Daoy (cell line): ENCODE measurements around the gene HNRNPAB. TPM values are rescaled to one million over a fixed set of nuclear protein-coding genes. Genes with fewer than 3 reads are reported as not detected.
"Not testable (repeated sequence)": the region's sequence is repeated elsewhere in the genome, so short reads cannot be mapped to it uniquely, and the experiment has no call there.

Experiments
- DNase-seq: peaks from one replicate; pipeline ENCODE4 v3.0.0-alpha.2; 2015; ENCODE audit warnings: low read depth
- total RNA-seq: library from RNA; depleted of rRNA; stranded (reverse); fragments of >200 nt; shearing (Covaris generic); gene quantifications from 2 replicates; pipeline ENCODE4 v1.2.3, GENCODE V29; 2014

Gene HNRNPAB
- total RNA-seq, 1 experiment from 2014 or later: 152 TPM

DNA sequence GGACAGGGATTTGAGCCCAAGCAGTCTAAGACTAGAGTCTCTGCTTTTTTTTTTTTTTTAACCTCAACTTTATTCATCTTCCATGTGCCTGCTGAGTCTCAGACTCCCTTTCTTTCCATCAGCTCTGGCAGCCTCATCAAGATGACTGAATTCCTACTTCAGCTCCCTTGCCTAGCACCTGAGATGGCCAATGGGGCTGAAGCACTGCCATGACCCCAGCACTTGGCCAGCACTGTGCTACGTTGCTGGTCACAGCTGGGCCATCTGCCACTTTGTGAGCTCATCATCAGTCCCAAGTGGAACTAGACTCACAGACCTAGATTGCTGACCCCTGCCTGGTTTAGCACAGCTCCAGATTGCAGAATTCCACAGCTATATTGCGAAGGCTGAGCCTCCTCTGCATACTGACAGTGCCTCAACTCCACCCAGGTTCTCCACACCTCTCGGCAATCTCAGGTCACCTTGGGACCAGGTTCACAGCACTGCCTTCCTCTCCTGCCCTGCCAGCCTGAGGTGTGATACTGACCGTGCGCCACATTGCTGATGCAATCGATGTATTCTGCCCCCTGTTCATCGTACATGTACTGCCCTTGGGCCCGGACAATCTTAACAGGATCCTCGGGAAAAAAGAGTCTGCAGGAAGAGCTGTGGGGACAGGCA lies 26.7 kb downstream of the HNRNPAB start:
- no peak for DNase-seq

- DNase-seq: no peak
These were observed 27.3 kb downstream of the HNRNPAB start for GRCh38 chr5:178231539-178232123.

DNA sequence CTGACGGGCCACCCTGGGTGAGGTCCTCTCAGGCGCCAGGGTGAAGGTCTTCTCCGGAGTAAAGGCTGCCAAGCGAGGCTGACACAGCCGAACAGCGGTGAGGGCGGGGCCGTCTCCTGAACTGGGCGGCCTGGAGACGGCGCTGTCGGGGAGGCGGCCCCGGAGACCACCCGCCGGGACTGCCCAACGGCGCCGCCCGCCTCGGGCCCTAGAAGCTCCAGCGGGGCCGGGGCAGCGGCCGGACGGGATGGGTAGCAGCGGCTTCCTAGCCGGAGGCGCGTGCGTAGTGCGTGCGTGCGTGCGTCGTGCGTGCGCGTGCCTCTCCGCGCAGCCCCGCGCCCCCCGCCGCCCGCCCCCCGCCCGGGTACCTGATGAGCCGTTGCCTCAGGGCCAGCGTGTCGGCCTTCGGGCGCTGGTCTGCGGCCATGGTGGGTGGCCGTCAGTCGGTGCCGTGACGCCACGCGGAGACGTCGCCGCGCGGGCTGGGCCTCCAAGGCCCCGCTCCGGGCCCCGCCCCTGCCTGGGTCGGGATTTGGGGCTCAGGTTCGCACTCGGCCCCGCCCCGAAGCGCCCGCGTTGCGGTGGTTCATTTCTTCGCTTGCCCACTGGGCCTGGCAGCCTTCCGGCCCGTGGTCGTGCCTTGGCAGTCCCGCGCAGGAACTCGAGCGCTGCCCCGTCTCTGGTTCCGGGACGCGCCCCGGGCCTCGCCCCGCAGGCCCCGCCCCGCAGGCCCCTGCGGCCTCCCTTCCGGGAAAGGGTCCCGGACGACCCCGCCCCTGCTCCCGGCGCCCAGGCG lies 28.0 kb downstream of the HNRNPAB start, which contains the start of gene PHYKPL:
TSS of gene PHYKPL (minus strand) at position 679 of the 796 bp plus-strand sequence. CDS start at position 427, 252 bp downstream.
- DNase-seq: peak; percentile 82

- no peak for DNase-seq
These were observed 28.6 kb downstream of the HNRNPAB start for GRCh38 chr5:178232920-178233429.

- no peak for DNase-seq
These were observed 29.9 kb downstream of the HNRNPAB start for GRCh38 chr5:178234121-178234749.

GRCh38 chr5:178234750-178235587 lies 30.6 kb downstream of the HNRNPAB start:
- DNase-seq: peak; percentile 79

DNA sequence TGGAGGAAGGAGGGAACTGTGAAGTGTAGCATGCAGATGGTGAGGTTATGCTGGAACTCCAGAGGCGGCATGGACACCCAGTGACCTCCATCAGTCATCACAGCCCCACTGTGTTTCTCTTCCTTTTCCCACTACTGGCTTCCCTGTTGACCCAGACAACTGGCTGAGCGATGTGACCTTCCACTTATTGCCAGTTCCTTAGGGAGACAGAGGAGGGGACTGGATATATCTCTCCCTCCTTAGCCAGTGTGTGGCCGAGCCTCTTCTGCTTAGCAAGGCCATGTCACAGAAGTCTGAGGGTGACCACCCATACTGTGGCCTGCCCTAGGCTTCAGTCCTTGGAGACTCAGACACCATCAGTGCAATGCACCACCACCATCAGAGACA lies 31.2 kb downstream of the HNRNPAB start:
- DNase-seq: no peak

GRCh38 chr5:178236126-178236525 lies 31.8 kb downstream of the HNRNPAB start:
- no peak for DNase-seq

DNA sequence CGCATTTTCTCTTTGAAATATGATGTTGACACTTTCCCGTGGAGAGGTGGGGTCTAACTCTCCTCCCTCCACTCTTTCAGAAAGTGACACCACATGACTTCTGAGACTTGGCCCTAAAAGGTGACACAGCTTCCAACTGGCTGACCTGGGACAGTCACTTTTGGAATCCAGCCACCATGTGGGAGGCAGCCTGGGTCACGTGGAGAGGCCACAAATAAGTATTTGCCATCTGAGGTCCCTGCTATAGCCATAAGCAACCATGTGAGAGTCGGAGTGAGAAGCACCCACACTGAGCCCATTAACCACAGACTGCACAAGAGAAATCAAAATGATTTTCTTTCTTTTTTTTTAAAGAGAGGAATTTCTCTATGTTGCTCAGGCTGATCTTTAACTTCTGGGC lies 32.3 kb downstream of the HNRNPAB start:
- DNase-seq: peak; percentile 44

DNA sequence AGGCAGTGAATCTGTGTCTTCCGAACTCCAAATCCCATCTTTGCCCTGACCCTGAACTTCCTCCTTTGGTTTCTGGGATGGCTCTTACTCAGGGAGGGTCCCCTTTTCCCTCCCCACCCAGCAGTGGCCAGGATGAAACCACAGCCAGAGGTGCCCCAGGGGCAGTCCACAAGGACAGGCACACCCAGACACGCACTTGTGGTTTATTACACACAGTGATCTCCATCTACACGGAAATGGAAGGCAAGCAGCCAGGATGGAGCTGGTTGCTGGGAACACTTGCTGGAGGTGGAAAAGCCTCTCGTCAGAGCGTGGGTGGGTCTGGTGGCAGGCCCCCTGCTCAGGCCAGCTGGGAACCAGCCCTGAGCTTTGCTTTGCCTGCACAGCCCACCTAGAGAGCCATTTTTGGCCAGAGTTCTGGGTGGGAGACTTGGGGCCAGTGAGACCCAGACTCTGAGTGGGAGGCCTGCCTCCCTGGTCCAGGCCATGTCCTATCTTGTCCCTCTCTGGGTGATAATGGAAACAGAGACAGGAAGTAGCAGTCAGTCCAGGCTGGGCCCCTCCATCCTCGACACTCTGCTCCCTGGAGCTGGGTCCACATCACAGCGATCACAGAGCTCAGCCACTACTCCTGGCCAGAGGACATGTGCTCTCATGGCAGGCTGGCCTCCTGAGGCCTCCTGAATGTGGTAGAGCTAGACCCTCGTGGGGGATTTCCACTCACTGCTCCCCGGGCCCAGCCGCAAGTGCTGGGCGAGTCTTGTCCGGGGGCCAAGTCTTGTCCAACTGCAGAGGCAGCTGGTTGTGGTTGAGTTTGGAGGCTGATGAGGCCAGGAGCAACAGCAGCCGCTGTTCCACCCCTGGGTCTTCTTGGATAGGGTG lies 33.3 kb downstream of the HNRNPAB start:
- DNase-seq: peak; percentile 82

DNA sequence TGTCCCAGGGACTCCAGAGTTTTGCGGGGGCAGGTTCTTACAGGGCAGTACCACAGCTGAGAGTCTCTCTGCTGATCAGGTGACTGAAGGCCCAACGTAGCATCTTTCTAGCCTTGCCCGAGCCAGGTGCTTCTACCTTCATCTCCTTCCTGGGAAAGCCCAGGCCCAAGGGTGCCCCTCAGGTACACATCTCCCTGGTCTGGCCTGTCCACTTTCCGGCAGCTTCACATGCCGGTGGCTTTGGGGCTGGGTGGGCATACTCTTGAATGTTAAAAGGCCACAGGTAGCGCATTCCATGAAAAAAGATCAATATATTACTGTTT lies 33.9 kb downstream of the HNRNPAB start:
- no peak for DNase-seq

GRCh38 chr5:178238711-178239592 lies 34.6 kb downstream of the HNRNPAB start:
- no peak for DNase-seq

GRCh38 chr5:178239626-178240301 lies 35.4 kb downstream of the HNRNPAB start:
- not testable (repeated sequence) for DNase-seq

DNA sequence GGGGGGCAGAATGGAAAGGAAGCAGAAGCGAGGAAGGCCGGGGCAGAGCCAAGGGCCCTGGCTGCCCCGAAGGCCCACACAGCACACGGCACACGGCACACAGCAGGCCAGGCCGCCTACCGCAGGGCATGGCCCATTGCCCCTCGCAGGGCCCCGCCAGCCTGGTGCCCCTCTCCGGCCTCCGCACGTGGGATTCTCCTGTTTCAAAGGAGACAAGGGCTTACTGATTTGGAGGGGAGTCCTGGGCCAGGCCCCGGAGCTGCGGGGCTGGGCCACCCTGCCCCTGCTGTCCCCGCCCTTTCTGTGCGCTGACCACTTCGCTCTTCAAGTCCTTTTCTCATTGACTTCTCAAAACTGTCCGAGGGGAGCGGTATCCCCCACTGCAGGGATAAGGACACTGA lies 36.0 kb downstream of the HNRNPAB start:
- no peak for DNase-seq

- DNase-seq: no peak
These were observed 36.4 kb downstream of the HNRNPAB start for GRCh38 chr5:178240766-178241165.

- DNase-seq: no peak
These were observed 36.9 kb downstream of the HNRNPAB start for GRCh38 chr5:178241231-178241663.

DNA sequence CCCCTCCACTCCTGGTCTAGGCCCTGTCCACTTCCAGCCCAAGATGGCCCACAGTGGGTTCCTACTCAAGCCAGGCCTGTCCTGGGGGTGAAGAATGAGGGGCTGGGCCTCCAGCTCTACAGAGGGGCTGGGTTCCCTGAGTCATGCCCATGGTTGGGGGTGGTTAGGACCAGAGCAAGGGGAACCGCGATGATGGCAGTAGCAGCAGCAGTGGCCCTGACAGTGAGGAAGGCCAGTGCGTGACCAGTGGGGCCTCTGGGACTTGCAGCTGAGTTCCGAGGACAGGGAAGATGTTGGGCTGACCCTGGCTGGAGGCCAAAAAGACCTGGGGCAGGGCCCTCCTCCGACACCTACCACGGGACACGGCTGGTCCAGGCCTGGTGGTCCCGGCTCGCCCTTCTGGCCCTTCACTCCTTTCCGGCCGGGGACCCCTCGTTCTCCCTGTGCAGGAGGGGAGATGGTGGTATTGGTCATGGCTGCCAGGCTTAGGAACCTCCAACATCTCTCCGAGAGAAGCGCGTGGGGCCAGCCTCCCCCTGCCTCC lies 37.4 kb downstream of the HNRNPAB start:
- no peak for DNase-seq

DNA sequence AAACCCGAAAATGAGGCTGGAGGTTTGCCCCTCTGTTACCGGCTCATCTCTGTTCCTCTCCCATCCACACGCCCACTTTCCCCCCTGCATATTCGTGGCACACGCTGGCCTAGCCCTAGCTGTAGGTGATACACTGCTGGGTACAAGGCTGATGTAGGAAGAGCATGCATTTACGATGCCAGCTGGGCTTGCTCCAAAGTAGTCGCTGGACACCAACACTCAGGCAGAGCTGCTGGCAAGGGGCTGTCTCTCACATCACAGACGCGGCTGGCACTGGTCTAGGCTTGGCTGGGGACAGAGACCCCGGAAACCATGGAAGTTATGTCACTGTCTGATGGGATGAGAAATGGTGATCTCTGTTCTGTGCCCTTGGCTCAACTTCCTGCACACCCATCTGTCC lies 38.1 kb downstream of the HNRNPAB start:
- no peak for DNase-seq
